Body of pancreas (tissue), 4 donors: Measurements from ENCODE around the gene TLK2.

Experiments
- POLR2A ChIP-seq, 3 donors: fragments of 450-650 bp; IDR thresholded peaks; one replicate each; pipeline ENCODE4 v1.6.1; 2016; ENCODE audit warnings: antibody characterized with exemption in 3 of 3, mild to moderate bottlenecking in 2 of 3
- TF ChIP-seq, protein P1 (sequence below), 7 experiments: fragments of 450-650 bp in 4 of 7; fragments of 200-600 bp in 3 of 7; sonication (generic) in 3 of 7; IDR thresholded peaks; one replicate each; pipeline ENCODE4 v1.5.1; 2016 to 2019; ENCODE audit warnings: antibody characterized with exemption in 7 of 7

DNA sequence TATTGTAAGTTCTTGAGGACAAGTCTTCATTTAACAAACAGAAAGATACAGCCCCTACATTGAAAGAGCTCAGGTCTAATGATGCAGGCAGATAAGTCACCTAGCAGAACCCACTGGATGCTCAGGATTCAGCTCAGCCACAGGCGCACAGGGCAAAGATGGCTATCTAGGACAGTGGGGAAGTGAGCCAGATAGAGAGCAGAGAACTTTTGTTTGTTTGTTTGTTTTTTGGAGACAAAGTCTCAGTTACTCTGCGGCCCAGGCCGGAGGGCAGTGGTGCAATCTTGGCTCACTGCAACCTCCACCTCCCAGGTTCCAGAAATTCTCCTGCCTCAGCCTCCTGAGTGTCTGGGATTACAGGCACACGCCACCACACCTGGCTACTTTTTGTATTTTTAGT is 34.6 kb upstream of the TLK2 start:
- TF ChIP-seq, protein P1, sequence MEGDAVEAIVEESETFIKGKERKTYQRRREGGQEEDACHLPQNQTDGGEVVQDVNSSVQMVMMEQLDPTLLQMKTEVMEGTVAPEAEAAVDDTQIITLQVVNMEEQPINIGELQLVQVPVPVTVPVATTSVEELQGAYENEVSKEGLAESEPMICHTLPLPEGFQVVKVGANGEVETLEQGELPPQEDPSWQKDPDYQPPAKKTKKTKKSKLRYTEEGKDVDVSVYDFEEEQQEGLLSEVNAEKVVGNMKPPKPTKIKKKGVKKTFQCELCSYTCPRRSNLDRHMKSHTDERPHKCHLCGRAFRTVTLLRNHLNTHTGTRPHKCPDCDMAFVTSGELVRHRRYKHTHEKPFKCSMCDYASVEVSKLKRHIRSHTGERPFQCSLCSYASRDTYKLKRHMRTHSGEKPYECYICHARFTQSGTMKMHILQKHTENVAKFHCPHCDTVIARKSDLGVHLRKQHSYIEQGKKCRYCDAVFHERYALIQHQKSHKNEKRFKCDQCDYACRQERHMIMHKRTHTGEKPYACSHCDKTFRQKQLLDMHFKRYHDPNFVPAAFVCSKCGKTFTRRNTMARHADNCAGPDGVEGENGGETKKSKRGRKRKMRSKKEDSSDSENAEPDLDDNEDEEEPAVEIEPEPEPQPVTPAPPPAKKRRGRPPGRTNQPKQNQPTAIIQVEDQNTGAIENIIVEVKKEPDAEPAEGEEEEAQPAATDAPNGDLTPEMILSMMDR (IDR thresholded peaks at IDR 0.05): no peak
- TF ChIP-seq POLR2A (IDR thresholded peaks at IDR 0.05): no peak
